Measurements from ENCODE around the gene ABHD14A. TPM values are rescaled to one million over a fixed set of nuclear protein-coding genes. Genes with fewer than 3 reads are reported as not detected.

The ABHD14A gene
- total and polyA plus RNA-seq, 8 donors, result 5.9 to 36.3 (median 9.7) TPM

DNA sequence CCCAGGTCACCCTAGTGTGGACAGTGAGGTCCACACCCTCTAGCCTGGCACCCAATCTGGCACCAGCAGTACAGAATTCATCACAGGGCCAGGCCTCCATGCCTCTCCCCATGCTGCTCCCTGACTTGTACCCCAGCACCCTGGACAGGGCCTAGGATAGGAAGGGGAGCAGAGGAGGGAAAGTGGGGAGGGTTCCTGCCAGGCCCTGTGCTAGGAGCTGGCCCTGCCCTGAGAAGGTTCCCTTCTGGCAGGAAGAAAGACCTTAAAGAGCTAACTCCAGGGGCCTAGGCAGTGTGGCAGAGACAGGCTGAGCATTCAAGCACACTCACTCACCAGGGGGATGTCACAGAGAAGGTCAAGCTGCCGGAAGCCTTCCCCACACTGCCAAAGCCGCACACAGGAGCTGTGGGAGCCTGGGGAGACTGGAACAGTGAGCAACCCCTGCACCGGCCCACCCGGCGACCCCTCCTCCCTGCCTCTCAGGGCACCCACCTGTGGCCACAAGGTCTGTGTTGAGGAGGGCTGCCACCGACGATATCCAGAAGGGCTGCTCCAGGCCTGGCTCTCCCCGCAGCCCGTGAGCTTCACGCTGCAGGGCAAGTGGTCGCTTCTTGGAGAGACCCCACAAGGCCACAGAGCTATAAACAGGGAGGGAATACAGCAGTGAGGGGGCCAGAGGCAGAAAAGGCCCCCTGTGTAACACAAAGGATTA lies 40.6 kb upstream of the ABHD14A start:
- H3K36me3 ChIP-seq, result peaks cover 0 to 45% (median 11%) of the 10 kb centered on the region in 3 donors
- no peaks in the 10 kb centered on the region for H3K27me3 ChIP-seq
- WGBS, 2 donors, result 89 to 94% methylated on average over 11 of the region's 11 CpGs
- ATAC-seq (no peak), DNase-seq (no peak), FAIRE-seq (no peak)
- no peak overlapping the region for H3K4me3 ChIP-seq
- H3K9me3 ChIP-seq, result no peaks in the 10 kb centered on the region
- no peak overlapping the region for H3K27ac ChIP-seq
- H3K4me1 ChIP-seq, result no peaks in the 10 kb centered on the region
- TF ChIP-seq, protein P1, sequence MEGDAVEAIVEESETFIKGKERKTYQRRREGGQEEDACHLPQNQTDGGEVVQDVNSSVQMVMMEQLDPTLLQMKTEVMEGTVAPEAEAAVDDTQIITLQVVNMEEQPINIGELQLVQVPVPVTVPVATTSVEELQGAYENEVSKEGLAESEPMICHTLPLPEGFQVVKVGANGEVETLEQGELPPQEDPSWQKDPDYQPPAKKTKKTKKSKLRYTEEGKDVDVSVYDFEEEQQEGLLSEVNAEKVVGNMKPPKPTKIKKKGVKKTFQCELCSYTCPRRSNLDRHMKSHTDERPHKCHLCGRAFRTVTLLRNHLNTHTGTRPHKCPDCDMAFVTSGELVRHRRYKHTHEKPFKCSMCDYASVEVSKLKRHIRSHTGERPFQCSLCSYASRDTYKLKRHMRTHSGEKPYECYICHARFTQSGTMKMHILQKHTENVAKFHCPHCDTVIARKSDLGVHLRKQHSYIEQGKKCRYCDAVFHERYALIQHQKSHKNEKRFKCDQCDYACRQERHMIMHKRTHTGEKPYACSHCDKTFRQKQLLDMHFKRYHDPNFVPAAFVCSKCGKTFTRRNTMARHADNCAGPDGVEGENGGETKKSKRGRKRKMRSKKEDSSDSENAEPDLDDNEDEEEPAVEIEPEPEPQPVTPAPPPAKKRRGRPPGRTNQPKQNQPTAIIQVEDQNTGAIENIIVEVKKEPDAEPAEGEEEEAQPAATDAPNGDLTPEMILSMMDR (IDR thresholded peaks at IDR 0.05), result no peak
- intact Hi-C loops (cut with DNase I), result no loop called here

DNA sequence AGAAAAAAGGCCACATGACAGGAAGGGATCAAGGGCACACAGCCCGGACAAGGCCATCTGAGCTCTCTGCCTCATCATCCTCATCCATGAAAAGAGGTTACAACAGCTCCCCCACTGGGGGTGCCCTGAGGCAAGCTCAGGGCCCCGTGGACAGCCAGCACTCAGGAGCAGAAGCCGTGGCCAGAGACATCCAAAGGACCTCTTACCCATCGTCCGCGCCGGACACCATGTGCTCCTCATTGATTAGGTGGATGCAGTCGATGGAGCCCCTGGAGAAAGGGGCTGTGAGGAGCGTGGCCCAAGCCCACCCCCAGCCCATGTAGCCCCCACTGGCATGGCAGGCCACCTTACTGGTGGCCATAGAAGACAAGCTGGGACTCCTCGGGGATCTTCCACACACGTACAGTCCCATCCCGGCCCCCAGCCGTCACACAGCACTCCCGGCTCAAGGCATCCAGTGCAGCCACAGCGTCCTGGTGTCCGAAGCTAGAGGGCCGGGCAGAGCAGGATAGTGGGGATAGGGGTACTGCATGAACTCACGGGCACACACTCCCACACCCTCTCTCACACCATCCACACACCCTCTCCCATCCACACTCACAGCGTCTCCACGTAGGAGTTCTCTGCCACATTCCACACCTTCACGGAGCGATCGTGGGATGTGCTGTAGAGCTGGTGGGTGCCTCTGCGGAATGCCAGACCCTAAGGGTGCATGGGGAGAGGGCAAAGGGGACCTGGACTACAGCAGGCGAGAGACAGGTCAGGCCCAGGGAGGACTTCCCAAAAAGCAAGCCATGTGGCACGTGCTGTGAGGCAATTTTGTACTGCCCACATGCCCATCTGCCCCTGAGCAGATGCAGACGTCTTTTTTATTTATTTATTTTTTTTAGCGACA lies 39.6 kb upstream of the ABHD14A start:
- Histone ChIP-seq H3K27ac (no peak overlapping the region), H3K4me3 (no peak overlapping the region), H3K36me3 (peaks cover 0 to 45% (median 11%) of the 10 kb centered on the region in 3 donors), H3K4me1 (peaks cover 0 to 5% (median 0%) of the 10 kb centered on the region in 3 donors), H3K9me3 (no peaks in the 10 kb centered on the region), H3K27me3 (no peaks in the 10 kb centered on the region)
- DNase-seq (no peak), ATAC-seq (no peak), FAIRE-seq (no peak)
- TF ChIP-seq, protein P1 (IDR thresholded peaks at IDR 0.05), result no peak
- intact Hi-C loops (cut with DNase I), result no loop called here
- 93 to 95% methylated on average over 28 of the region's 28 CpGs for WGBS, 2 donors

DNA sequence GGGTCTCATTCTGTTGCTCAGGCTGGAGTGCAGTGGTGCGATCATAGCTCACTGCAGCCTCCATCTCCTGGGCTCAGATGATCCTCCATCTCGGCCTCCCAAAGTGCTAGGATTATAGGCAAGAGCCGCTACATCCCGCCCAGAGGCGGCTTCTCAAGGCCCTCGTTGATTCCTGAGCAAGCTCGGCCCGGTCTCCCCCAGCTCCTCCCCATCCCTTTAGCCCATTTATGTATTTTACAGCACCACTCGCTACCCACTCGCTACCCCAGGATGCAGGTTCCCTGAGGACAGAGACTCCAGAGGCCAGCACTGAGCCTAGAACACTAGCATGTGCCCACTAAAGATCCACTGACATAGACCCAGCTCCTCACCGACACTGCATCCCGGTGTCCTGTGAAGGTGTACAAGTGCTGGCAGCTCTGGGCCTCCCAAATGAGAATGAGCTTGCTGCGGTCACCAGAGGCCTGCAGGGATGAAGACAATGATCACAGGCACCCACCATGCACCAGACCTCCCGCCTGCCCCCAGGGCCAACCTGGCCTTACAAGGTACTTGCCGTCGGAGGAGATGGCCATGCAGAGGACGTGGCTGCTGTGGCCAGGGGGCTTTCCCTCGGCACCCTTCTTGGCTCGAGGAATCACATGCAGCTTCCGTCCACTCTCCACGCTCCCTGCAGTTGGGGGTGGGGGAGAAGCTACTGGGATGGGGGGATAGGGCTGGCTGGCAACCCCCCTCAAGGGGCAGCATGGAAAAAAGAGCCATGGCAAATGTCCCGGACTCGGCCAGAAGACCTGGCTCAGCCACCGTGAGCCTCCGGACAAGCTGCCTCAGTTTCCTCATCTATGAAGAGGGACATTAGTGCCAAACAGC lies 38.7 kb upstream of the ABHD14A start:
- H3K27me3 ChIP-seq, result no peaks in the 10 kb centered on the region
- WGBS, 2 donors, result 94 to 96% methylated on average over 25 of the region's 25 CpGs
- H3K4me3 ChIP-seq, result no peak overlapping the region
- TF ChIP-seq, protein P1 (IDR thresholded peaks at IDR 0.05), result no peak
- FAIRE-seq (no peak), DNase-seq (no peak), ATAC-seq (no peak)
- H3K9me3 ChIP-seq, result no peaks in the 10 kb centered on the region
- intact Hi-C loops (cut with DNase I), result no loop called here
- peaks cover 0 to 14% (median 5%) of the 10 kb centered on the region in 3 donors for H3K4me1 ChIP-seq
- no peak overlapping the region for H3K27ac ChIP-seq
- peaks cover 0 to 45% (median 11%) of the 10 kb centered on the region in 3 donors for H3K36me3 ChIP-seq

DNA sequence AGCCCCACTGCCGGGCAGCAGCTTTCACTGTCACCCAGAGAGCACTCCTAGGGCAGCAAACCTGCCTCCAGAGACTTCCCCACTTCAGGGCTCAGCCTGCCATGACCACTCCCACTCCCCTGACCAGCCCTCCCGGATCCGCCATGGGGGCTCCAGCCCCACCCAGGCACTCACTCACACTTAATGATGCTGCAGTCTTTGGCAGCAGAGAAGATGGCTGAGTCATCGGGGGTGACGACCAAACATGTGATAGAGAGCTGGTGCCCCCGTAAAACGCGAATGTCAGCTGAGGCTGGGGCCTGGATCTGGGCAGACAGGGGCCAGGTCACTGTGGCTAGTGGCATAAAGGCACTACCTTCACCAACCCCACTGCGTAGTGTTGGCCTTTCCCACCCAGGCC lies 37.9 kb upstream of the ABHD14A start:
- no peak for FAIRE-seq
- WGBS, 2 donors, result 89 to 90% methylated on average over 9 of the region's 9 CpGs

More for the DNA sequence above, 37.9 kb upstream of the ABHD14A start:
- ATAC-seq (no peak), DNase-seq (no peak)
- H3K4me3 ChIP-seq, result no peak overlapping the region
- TF ChIP-seq, protein P1 (IDR thresholded peaks at IDR 0.05), result no peak
- peaks cover 0 to 45% (median 11%) of the 10 kb centered on the region in 3 donors for H3K36me3 ChIP-seq
- H3K4me1 ChIP-seq, result peaks cover 0 to 15% (median 5%) of the 10 kb centered on the region in 3 donors
- H3K9me3 ChIP-seq, result no peaks in the 10 kb centered on the region
- no peak overlapping the region for H3K27ac ChIP-seq
- H3K27me3 ChIP-seq, result no peaks in the 10 kb centered on the region
- intact Hi-C loops (cut with DNase I), result no loop called here

Data from pancreas (tissue), 10 donors.